T-helper 2 cell (primary cell): ENCODE results near the gene CACNG1.

Experiments used
- DNase-seq, 5 experiments: peaks; one replicate each; pipeline versions ENCODE4 v3.0.0 to v3.0.0-alpha.2; 2012 to 2022
- total RNA-seq, 2 donors: gene quantifications; one replicate each; lab custom pipeline; 2026; lab: John Stamatoyannopoulos, UW

Gene CACNG1
- 0 reads per million in 2 donors for total RNA-seq

GRCh38 chr17:67044016-67044772 lies at the start of gene CACNG1:
Gene CACNG1, plus strand, starts transcription at chr17:67044554. Its CDS starts 107 bp downstream, at chr17:67044661.
- no peak for DNase-seq

GRCh38 chr17:66994930-66995535 lies 49.3 kb upstream of the CACNG1 start:
- no peak for DNase-seq

- DNase-seq, result no peak
Observed at GRCh38 chr17:66995944-66996343, 48.4 kb upstream of the CACNG1 start.

GRCh38 chr17:66996926-66997325 lies 47.4 kb upstream of the CACNG1 start:
- DNase-seq, result no peak

- DNase-seq, result no peak
Observed at GRCh38 chr17:67003231-67003630, 41.1 kb upstream of the CACNG1 start.

- no peak for DNase-seq
Observed at GRCh38 chr17:67004181-67004580, 40.2 kb upstream of the CACNG1 start.

- DNase-seq, result no peak
Observed at GRCh38 chr17:67007266-67007665, 37.1 kb upstream of the CACNG1 start.

GRCh38 chr17:67008101-67008500 lies 36.3 kb upstream of the CACNG1 start:
- DNase-seq, result no peak

- no peak for DNase-seq
Observed at GRCh38 chr17:67011527-67012175, 32.7 kb upstream of the CACNG1 start.

GRCh38 chr17:67013891-67014290 lies 30.5 kb upstream of the CACNG1 start:
- DNase-seq, result no peak

GRCh38 chr17:67015001-67015400 lies 29.4 kb upstream of the CACNG1 start:
- DNase-seq, result no peak

- no peak for DNase-seq
Observed at GRCh38 chr17:67016039-67016762, 28.2 kb upstream of the CACNG1 start.

GRCh38 chr17:67017910-67018309 lies 26.4 kb upstream of the CACNG1 start:
- no peak for DNase-seq

- no peak for DNase-seq
Observed at GRCh38 chr17:67018471-67019434, 25.6 kb upstream of the CACNG1 start.

GRCh38 chr17:67019809-67020208 lies 24.5 kb upstream of the CACNG1 start:
- no peak for DNase-seq

GRCh38 chr17:67020293-67020766 lies 24.0 kb upstream of the CACNG1 start:
- no peak for DNase-seq

- no peak for DNase-seq
Observed at GRCh38 chr17:67021196-67021595, 23.2 kb upstream of the CACNG1 start.

GRCh38 chr17:67021743-67022450 lies 22.5 kb upstream of the CACNG1 start:
- no peak for DNase-seq

GRCh38 chr17:67022451-67022810 lies 21.9 kb upstream of the CACNG1 start:
- DNase-seq, result no peak

- no peak for DNase-seq
Observed at GRCh38 chr17:67024736-67025135, 19.6 kb upstream of the CACNG1 start.

GRCh38 chr17:67025216-67025792 lies 19.1 kb upstream of the CACNG1 start:
- no peak for DNase-seq
